Ovary (tissue), 3 donors: Measurements from ENCODE around the gene FSTL1.

Source experiments
- EP300 ChIP-seq: sonication (generic); formaldehyde crosslinking; IDR thresholded peaks from one replicate; pipeline ENCODE4 v1.6.1; 2017; ENCODE audit warnings: antibody characterized with exemption
- TF ChIP-seq, protein P1 (sequence below), 3 donors: fragments of 450-650 bp in 2 of 3; fragments of 200-600 bp in 1 of 3; IDR thresholded peaks; one replicate each; pipeline versions ENCODE4 v1.5.1 to v1.8.0; 2016 to 2022; ENCODE audit warnings: antibody characterized with exemption in 3 of 3, mild to moderate bottlenecking in 1 of 3
- donor health status: DM: no; HTN: no; CAD: no.

DNA sequence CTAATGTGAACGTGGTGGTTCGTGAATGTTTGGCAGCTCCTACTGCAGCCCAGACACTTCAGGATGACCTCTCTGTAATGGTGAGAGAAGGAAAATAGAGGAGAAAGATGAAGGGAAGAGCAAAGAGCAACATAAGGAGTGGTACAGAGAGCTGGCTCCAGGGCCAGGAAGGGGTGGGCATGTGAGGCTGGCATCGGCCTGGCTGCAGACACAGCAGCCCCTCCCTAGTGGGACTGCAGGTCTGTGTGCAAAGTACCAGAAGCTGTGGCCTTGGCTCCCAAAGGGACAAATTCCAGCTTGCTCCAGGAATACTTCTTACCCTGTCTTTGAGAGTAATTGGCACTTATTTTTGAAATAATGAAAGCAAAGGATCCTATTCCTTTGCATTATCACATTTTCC is 10.0 kb downstream of the FSTL1 start:
- TF ChIP-seq, protein P1, sequence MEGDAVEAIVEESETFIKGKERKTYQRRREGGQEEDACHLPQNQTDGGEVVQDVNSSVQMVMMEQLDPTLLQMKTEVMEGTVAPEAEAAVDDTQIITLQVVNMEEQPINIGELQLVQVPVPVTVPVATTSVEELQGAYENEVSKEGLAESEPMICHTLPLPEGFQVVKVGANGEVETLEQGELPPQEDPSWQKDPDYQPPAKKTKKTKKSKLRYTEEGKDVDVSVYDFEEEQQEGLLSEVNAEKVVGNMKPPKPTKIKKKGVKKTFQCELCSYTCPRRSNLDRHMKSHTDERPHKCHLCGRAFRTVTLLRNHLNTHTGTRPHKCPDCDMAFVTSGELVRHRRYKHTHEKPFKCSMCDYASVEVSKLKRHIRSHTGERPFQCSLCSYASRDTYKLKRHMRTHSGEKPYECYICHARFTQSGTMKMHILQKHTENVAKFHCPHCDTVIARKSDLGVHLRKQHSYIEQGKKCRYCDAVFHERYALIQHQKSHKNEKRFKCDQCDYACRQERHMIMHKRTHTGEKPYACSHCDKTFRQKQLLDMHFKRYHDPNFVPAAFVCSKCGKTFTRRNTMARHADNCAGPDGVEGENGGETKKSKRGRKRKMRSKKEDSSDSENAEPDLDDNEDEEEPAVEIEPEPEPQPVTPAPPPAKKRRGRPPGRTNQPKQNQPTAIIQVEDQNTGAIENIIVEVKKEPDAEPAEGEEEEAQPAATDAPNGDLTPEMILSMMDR (IDR thresholded peaks at IDR 0.05) = no peak
- TF ChIP-seq EP300 = no peak
